HL-60 (cell line): Measurements from ENCODE around the gene PCYT1A.

Experiments used
- DNase-seq, 2 experiments: peaks; one replicate each; pipeline ENCODE4 v3.0.0-alpha.2; 2010 to 2020; ENCODE audit warnings: low read depth in 1 of 2, low spot score in 1 of 2
- H3K27ac ChIP-seq: fragments of 250-450 bp; sonication (Bioruptor Pico); replicated peaks from 2 replicates; pipeline ENCODE4 v1.5.1; 2020; ENCODE audit warnings: mild to moderate bottlenecking, moderate library complexity
- H3K27me3 ChIP-seq: fragments of 250-450 bp; sonication (Bioruptor Pico); 2 replicates; pipeline ENCODE4 v1.5.1; 2021; ENCODE audit warnings: mild to moderate bottlenecking, moderate library complexity; ENCODE audit not compliant: insufficient read depth, poor library complexity, severe bottlenecking
- H3K4me3 ChIP-seq: replicated peaks from 2 replicates; pipeline ENCODE4 v1.5.1; 2011; ENCODE audit warnings: mild to moderate bottlenecking, control low read depth, low read length; ENCODE audit not compliant: insufficient read depth
- GABPA ChIP-seq: IDR thresholded peaks from 2 replicates; pipeline ENCODE4 v1.6.1; 2012; ENCODE audit warnings: low read depth
- POLR2AphosphoS5 ChIP-seq: IDR thresholded peaks from 2 replicates; pipeline ENCODE4 v1.6.1; 2012; ENCODE audit warnings: low read depth
- REST ChIP-seq: IDR thresholded peaks from 2 replicates; pipeline ENCODE4 v1.6.1; 2012; ENCODE audit warnings: low read depth; ENCODE audit not compliant: insufficient replicate concordance
- SPI1 ChIP-seq: IDR thresholded peaks from 2 replicates; pipeline ENCODE4 v1.6.1; 2012; ENCODE audit warnings: low read depth, mild to moderate bottlenecking, borderline replicate concordance
- TF ChIP-seq, protein P1 (sequence below): IDR thresholded peaks from one replicate; pipeline ENCODE4 v1.5.1; 2011; ENCODE audit warnings: low read length, control low read depth, inconsistent platforms; ENCODE audit not compliant: insufficient read depth

PCYT1A gene

DNA sequence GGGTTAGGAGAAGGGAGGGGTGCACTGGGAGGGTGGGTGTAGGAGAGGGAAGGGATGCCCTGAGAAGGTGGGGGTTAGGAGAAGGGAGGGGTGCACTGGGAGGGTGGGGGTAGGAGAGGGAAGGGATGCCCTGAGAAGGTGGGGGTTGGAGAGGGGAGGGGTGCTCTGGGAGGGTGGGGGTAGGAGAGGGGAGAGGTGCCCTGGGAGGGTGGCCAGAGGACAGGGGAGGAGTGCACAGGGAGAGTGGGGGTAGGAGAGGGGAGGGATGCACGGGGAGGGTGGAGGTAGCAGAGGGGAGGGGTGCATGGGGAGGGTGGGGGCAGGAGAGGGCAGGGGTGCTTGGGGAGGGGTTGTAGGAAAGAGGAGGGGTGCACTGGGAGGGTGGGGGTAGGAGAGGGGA lies 47.5 kb upstream of the PCYT1A start:
- TF ChIP-seq SPI1 = no peak
- no peak for TF ChIP-seq REST
- Histone ChIP-seq H3K27me3 (no peaks in the 10 kb centered on the region), H3K4me3 (no peak overlapping the region), H3K27ac (no peak overlapping the region)
- DNase-seq = no peak

DNA sequence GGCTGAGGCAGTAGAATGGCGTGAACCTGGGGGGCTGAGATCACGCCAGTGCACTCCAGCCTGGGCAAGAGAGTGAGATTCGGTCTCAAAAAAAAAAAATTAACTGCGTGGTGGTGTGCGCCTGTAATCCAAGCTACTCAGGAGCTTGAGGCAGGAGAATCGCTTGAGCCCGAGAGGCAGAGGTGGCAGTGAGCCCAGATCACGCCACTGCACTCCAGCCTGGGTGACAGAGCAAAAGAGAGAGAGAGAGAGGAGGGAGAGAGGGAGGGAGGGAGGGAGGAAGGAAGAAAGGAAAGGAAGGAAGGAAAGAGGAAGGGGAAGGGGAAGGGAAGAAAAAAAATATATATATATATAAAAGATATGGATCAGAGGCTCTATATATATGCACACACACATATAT lies 44.6 kb upstream of the PCYT1A start:
- no peak overlapping the region for H3K4me3 ChIP-seq
- no peaks in the 10 kb centered on the region for H3K27me3 ChIP-seq
- no peak for DNase-seq
- TF ChIP-seq, protein P1, sequence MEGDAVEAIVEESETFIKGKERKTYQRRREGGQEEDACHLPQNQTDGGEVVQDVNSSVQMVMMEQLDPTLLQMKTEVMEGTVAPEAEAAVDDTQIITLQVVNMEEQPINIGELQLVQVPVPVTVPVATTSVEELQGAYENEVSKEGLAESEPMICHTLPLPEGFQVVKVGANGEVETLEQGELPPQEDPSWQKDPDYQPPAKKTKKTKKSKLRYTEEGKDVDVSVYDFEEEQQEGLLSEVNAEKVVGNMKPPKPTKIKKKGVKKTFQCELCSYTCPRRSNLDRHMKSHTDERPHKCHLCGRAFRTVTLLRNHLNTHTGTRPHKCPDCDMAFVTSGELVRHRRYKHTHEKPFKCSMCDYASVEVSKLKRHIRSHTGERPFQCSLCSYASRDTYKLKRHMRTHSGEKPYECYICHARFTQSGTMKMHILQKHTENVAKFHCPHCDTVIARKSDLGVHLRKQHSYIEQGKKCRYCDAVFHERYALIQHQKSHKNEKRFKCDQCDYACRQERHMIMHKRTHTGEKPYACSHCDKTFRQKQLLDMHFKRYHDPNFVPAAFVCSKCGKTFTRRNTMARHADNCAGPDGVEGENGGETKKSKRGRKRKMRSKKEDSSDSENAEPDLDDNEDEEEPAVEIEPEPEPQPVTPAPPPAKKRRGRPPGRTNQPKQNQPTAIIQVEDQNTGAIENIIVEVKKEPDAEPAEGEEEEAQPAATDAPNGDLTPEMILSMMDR = no peak
- TF ChIP-seq GABPA (no peak), SPI1 (no peak), POLR2AphosphoS5 (no peak), REST (no peak)
- no peak overlapping the region for H3K27ac ChIP-seq

GRCh38 chr3:196327405-196327804 lies 39.9 kb upstream of the PCYT1A start:
- no peak overlapping the region for H3K4me3 ChIP-seq
- no peak for DNase-seq
- H3K27me3 ChIP-seq = no peaks in the 10 kb centered on the region
- TF ChIP-seq, protein P1 = no peak
- TF ChIP-seq REST = no peak
- TF ChIP-seq SPI1 = no peak
- no peak for TF ChIP-seq GABPA
- no peak for TF ChIP-seq POLR2AphosphoS5
- H3K27ac ChIP-seq = no peak overlapping the region

DNA sequence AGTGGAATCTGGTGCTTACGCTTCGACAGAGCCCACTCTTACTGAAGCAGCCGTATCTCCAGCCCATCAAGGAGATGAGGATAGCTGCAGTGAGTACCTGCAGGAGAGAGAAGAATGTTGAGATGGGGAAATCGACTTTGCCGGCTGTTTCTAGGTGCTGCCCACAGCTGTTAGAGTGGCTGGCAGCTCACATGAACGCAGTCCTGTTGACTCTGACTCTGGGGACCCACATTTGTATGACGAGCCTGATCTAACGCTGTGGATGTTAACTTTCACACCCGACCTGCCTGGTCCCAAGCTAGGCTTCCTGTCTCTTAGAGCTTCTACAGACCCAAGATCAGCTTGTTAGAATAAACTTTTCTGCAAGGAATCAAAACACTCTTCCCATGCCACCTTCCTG lies 39.4 kb upstream of the PCYT1A start:
- no peak overlapping the region for H3K4me3 ChIP-seq
- no peak for DNase-seq
- TF ChIP-seq REST (no peak), POLR2AphosphoS5 (no peak), SPI1 (no peak), GABPA (no peak)
- TF ChIP-seq, protein P1 = no peak
- H3K27me3 ChIP-seq = no peaks in the 10 kb centered on the region
- no peak overlapping the region for H3K27ac ChIP-seq
